NCI-H2227 (cell line): ENCODE measurements around the gene UBALD2.
"Not testable (repeated sequence)": the region's sequence is repeated elsewhere in the genome, so short reads cannot be mapped to it uniquely, and the experiment has no call there.

ENCODE experiments used
- DNase-seq: peaks from one replicate; lab custom pipeline; 2025; ENCODE audit not compliant: unreplicated experiment; lab: John Stamatoyannopoulos, UW

UBALD2 gene

DNA sequence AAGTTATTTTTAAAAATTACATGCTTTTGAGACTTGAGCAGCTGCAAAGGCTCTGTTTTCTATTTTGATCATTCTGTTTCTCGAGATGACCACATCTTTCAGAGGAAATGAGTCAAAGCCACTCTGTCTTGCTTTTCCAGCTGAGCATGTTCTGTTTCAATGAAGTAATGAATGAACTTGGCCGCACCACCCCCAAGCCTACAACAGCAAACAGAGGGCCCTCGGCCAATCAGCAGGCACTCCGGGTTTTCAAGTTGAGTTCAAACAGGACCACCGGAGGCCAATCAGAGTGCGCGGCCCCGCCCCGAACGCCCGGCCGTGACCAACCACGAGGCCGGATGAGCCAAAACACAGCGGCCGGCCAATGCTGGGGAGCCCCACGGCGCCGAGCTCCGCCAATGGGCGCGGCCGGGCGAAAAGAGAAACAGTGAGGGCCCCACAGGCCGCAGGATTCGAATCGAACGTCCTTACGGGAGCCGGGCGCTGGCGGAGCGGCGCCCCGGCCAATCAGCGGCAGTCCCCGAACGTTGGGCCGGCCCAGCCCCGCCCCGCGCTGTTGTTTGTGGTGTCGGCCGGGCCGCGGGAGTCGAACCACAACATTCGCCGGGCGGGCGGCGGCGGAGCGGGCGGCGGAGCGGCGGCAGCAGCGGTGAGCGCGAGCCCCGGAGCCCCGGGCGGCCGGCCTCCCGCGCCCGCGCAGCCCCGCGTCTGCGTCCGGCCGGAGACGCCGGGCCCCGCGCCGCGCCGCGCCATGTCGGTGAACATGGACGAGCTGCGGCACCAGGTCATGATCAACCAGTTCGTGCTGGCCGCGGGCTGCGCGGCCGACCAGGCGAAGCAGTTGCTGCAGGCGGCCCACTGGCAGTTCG, at the start of gene UBALD2:
TSS of gene UBALD2 (plus strand) at position 594 of the 869 bp plus-strand sequence. CDS start at position 752, 158 bp downstream.
- DNase-seq = peak; percentile 99

DNA sequence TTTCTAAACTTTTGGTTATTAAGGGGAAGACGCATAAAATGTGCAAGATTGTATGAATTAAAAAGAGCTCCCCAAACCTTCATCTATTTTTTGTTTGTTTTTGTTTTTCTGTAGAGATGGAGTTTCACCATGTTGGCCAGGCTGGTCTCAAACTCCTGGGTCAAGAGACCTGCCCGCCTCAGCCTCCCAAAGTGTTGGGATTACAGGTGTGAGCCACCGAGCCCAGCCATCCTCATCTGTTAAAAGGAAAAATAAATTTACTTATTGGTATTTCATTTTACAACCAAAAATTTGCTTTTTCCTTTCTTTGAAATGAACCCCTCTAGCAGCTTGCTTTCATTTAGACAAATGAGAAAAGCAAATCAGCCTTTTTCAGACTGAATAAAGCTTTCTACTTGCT, 48.1 kb upstream of the UBALD2 start:
- no peak for DNase-seq

DNA sequence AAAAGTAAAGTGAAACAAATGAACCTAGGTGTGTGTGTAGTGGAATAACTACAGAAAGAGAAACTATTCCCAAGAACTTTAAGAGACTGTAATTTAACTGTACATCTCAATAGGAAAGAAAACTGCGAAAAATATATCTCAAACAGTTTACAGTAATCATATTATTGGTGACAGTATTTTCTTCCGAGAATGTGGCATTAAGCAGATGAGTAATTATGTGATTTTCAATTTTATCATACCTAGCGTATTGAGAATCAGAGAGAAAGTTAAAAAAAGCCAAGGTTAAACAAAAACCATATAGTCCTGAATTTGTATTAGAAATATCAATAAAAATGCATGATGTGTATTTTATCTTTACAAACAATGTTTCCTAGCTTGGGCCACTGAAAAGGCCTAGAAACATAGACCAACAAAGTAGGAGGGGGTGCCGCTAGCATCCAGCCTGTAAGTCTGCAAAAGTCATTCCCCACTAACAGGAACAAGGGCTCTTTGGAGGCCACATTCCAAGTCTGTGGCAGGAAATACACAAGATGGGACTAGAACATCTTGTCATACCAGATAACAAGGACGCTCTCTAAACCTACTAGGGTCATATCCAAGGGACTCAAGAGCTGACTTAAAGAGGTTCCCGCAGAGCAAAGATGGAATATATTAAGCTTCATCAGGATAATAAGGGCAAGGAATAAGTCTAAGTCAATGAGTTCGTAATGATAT, 45.3 kb upstream of the UBALD2 start:
- DNase-seq = no peak

DNA sequence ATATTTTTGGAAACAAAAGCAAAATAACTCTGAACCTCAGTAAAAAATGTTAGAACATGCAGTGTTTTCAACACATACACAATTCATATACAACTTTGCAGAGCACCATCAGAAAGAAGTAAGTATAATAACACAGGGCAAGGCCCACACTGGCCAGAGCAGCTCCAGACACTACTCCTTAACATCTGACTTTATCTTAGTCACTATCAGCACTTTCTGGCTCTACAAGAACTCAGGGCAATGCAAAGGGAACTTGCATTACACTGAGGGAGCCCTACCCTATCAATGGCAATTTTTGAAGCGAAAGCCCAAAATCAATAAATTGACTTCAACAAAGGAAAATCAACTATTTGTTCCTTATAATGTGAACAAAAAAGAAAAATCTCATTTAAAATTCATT, 41.3 kb upstream of the UBALD2 start:
- no peak for DNase-seq

DNA sequence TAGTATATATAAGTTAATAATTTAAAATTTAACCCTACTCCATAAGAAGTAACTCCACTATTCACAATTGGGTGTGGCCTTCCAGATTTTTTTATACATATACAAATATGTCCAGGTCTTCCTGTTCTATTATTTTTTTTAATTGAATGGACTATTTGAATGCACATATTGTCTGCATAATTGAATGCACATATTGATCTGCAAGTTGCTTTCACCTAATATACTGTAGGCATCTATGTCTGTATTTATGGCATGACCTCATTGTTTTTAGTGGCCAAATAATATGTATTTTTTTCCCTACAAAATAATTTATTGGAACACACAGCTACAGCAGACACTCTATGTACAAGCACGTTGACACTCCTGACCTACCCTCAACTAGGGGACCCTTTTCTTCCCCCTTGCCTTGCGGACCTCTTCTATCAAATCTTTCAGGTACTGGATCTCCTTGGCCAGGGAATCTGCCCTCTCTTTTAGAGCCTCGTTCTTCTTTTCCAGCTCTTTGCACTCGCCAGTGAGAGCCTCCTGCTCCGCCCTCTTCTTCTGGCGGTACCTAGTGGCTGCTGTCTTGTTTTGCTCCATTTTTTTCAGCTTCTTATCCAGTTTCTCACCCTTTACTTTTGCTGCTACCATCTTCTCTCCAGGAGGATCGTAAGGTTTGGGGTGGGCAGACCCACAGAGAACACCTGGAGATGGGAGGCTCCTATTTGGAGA, 39.6 kb upstream of the UBALD2 start:
- DNase-seq = peak; percentile 31

DNA sequence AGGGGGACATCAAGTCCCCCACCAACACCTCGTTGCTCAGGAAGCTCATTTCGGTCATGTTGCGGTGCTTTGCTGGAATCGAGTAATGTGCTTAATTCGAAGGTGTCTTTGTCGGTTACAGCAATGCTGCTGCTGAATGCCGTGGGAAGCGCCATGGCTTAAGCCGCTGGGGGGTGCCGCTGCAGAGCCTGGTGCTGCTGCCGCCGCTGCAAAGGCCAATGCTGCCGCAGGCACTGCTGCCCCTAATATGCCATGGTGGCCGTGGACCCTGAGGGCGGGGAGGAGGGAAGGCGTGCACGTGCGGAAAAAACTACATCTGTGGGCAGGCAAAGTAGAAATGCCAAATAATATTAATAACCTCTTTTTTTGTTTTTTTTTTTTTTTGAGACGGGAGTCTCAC, 38.4 kb upstream of the UBALD2 start:
- not testable (repeated sequence) for DNase-seq

DNA sequence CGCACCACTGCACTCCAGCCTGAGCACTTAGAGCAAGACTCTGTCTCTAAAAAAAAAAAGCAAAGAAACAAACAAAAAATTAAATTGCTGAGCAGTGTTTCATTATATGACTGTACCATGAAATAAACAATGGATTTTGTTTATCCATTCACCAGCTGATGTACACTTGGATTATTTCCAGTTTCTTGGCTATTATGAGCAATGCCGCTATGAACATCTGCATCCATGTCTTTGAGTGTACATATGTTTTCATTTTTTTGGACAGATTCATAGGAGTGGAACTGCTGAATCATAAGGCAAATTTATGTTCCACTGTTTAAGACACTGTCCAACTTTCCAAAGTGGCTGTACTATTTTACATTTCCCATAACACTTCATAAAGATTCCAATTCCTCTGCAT, 32.8 kb upstream of the UBALD2 start:
- DNase-seq = no peak

DNA sequence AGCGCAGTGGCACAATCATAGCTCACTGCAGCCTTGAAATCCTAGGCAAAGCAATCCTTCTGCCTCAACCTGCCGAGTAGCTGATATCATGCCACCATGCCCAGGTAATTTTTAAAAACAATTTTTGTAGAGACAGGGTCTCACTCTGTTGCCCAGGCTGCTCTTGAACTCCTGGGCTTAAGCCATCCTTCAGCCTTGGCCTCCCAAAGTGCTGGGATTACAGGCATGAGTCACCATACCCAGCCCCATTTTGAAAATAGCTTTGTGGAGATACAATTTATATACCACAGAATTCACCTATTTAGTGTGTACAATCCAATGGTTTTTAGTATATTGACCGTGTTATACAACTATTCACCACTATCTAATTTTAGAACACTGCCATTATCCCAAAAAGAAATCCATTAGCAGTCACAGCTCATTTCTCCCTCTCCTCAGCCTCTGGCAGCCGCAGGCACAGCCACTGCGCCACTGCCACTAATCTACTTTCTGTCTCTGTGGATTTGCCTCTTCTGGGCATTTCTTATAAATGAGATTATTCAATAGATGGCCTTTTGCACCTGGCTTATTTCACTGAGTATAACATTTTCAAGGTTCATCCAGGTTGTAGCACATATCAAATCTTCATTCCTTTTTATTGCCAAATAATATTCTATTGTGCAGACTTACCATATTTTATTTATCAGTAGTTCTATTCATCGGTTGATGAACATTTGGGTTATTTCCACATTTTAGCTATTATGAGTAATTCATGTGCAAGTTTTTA, 31.4 kb upstream of the UBALD2 start:
- no peak for DNase-seq

DNA sequence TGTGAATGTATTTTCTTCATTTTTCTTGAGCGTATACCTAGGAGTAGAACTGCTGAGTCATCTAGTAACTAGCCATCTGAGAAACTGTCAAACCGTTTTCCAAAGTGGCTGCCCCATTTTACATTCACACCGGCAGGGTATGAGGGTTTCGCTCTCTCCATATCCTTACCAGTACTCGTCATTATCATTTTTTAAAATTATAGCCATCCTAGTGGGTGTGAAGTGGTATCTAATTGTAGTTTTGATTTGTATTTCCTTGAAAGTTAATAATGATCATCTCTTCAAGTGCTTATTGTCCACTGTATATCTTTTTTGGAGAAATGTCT, 30.8 kb upstream of the UBALD2 start:
- no peak for DNase-seq

DNA sequence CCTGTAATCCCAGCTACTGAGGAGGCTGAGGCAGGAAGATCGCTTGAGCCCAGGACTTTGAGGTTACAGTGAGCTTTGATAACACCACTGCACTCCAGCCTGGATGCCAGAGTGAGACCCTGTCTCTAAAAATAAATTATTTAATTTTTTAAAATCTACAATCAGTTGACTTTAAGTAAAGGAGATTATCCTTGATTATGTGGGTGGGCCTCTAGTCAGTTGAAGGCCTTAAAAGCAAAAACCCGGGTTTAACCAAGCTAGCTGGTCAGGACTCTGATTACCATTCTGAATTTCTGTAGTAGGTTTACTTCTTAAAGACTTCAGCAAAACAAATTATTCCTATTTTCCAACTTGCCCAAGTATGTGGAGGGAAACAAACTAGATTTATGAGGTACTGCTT, 29.3 kb upstream of the UBALD2 start:
- DNase-seq = no peak

DNA sequence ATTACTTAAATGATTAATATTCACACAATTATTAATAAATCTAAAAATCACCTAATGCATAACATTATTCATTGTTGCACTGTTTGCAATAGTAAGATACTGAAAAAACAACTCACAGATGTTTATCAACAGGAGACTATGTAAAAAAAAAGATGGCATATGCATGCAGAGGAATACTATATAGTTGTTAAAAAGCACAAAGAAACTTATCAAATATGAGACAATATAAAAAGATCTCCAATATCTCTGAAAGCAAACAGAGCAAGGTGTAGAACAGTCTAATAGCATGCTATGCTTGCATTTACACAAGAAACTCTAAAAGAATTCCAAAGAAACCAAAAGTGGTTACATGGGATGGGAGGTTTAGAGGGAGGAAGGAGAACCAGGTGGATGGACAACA, 28.5 kb upstream of the UBALD2 start:
- no peak for DNase-seq

DNA sequence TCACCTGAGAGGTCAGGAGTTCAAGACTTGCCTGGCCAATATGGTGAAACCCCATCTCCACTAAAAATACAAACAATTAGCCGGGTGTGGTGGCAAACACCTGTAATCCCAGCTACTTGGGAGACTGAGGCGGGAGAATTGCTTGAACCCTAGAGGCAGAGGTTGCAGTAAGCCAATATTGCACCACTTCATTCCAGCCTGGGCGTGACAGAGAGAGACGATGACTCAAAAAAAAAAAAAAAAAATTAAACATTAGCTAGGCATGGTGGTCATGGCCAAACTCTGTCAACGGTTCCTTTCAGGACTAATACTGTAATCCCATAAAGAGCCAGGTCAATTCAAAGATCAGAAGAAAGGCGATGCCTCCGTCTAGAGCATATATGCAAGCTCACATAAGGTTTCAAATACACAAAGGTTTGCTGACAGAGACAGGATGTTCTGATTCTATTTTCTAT, 27.3 kb upstream of the UBALD2 start:
- no peak for DNase-seq

DNA sequence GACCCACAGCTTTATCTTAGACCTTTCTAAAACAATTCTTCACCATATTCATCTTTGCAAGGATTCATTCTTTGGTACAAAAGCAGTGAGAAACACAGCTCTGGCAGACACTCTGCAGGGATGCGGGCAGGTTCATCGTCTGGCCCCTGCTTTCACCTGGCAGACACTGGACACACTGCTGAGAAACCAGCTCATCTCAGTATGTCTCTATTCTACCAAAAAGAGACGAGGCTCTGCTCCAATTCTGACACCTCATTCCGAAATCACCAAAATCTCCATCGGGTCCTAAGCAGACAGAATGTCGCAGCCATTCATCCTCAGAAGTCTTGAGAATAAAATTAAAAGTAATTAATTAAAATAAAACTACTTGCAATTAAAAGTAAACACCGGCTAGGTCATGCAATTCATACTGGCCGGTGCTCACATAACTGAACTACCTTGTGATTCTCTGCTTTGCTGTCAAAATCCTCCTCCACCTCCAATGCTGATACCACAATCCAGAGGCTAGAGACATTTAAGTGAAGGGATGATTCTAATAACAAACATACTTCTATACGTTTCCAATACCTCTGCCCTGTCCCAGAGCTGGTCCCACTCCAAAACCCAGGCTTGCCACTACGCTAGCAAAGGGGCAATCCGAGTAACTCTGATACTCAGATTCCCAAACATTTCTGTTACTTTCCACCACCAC, 26.2 kb upstream of the UBALD2 start:
- DNase-seq = no peak

DNA sequence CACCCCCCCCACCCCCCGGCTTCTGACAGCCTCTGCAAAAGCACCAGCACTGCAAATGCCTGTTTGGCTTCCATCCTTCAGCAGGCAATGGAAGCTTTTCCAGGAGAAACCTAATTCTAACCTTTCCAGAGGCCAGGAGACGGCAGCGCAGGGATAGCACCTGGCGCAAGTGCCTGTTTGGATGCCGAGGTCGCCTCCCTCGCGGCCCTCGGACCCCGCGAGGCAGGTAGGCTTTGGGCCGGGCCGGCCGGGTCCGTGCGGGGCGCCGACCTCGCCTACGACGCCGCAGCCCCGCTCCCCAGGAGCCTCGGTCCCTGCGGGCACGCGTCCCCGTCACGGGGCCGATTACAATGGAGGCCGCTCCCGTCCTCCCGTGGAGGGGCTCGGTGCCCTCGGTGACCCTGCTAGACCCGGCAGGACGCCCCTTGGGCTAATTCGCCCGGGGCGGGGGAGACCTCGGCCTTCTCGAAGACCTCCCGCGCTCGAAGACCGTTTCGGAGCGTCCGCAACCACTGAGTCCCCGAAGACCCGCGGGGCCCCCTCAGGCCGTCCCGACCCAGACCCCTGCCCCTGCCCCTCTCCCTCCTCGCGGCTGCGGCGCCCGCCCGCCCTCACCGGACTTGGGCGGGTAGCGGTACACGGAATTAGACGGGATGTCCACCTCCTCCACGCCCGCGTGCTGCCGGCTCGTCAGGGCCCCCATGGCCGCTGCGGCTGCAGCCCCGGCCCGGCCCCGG, 25.4 kb upstream of the UBALD2 start:
- DNase-seq = peak; percentile 19

DNA sequence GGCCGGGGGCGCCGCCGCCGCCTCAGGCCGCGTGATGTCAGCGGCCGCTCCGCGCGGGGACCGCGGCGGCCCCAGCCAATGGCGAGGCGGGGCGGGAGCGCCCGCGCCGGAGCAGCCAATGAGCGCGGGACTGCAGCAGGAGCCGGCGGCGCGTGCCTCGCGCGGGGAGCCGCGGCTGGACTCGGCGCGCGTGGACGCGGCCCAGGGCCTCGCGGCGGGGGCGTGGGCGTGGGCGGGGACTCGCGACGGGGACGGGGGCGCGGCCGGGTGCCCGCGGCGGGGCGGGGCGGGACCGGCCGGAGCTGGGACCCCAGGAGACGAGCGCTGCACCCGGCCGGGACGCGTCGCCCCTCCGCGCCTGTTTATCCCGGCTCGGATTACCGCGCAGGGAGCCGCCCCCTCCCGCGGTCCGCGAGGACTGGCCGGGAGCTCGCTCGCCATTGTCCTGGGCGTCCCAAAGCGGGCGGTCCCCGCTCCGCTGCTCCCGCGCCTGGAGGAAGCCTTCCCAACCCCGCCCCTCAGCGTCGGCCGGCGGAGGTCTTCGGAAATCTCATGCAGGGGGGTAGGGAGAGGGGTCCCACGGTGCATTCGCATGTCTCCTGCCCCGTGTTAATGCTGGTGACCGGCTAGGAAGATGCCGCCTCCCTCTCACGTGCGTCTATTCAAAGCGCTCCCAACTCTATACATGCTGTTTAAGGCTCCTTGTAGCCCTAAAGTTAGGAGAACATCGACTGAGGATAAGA, 24.5 kb upstream of the UBALD2 start, which contains the start of gene RNF157:
TSS of gene RNF157 (minus strand) at position 33 of the 743 bp plus-strand sequence. CDS start 253 bp downstream, outside the sequence.
- DNase-seq = peak; percentile 82

DNA sequence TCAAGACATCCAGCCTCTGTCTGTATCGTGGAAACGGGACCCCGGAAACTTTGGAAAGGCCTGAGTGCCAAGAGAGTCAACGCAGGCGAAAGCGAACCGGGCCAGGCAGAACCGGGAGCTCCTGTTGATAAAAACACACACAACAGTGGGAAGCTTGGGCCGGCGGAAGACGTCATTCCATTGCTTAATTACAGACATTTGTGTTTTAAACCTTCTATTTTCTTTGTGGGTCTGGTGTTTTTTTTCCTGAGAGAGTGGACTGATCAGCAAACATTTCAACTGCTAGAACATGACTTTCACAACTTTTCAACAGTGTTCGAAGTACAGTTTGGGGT, 24.0 kb upstream of the UBALD2 start:
- no peak for DNase-seq

DNA sequence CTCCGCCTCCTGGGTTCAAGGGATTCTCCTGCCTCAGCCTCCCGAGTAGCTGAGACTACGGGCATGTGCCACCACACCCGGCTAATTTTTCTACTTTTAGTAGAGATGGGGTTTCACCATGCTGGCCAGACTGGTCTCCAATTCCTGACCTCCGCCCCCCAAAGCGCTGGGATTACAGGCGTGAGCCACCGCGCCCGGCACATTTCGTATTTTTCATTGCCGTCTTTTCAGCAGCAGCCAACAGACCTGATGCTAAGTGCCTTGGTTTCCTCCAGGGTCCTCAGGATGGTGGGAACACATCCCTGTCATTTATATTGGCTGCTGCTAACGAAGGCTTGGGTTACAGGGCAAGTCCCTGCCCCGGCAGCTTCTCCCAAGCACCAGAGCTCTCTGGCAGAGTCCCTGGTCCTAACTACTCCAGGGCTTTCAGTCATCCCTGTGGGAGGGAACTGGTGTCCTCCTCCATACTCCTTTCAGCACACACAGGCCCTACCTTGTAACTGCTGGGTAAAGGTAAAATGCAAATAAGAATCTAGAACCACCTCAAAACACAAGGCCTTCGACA, 23.4 kb upstream of the UBALD2 start:
- no peak for DNase-seq

DNA sequence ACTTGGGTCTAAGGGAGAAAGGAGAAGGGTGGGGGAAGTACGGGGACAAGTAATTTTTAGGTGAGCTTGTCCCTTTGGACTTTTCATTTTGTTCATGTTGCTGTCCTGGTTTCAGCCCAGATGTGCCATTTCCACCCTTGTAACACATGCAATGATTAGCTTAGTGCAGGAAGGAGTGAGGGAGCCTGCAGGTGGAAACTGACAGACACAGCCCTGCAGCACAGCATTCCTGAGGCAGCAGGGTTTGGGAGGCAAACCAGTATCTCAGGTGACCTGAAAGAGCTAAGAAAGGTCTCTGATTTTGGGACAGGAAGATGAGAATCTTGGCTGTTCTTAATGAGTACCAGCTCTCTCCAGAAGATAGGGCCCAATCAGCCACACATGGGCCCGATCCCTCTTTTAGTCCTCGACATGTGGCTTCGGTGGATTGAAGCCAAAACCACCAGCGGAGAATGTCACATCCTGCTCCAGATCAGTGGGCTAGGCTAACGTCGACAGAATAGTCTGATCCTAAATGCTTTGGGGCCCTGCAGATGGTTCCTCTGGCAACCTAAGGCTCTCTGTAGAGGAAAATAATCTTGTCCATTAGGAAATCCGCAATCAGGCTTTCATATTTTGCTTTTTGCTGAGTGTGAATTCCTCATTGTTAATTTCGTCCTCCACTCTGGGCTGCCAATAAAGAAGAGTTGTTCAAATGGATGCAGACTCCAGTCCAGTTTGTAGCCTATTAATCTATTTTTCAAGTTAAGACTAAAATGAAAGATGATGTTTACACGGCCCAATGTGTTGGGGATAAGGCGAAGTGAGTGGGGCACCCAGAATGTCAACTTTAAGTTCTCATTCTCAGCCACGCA, 21.1 kb upstream of the UBALD2 start:
- no peak for DNase-seq
